ENCODE data around the gene EP300. TPM values are rescaled to one million over a fixed set of nuclear protein-coding genes. Genes with fewer than 3 reads are reported as not detected.
"Not testable (repeated sequence)": the region's sequence is repeated elsewhere in the genome, so short reads cannot be mapped to it uniquely, and the experiment has no call there.

Gene EP300
- total RNA-seq, 1 donor from 2014 or later: 89.2 TPM

DNA sequence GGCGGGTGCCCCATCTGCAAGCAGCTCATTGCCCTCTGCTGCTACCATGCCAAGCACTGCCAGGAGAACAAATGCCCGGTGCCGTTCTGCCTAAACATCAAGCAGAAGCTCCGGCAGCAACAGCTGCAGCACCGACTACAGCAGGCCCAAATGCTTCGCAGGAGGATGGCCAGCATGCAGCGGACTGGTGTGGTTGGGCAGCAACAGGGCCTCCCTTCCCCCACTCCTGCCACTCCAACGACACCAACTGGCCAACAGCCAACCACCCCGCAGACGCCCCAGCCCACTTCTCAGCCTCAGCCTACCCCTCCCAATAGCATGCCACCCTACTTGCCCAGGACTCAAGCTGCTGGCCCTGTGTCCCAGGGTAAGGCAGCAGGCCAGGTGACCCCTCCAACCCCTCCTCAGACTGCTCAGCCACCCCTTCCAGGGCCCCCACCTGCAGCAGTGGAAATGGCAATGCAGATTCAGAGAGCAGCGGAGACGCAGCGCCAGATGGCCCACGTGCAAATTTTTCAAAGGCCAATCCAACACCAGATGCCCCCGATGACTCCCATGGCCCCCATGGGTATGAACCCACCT lies 84.7 kb downstream of the EP300 start:
- Mint-ChIP-seq H3K4me3 (no peak overlapping the region), H3K27me3 (ENCODE audit: low read depth) (peaks cover 2% of the 10 kb centered on the region), H3K4me1 (no peaks in the 10 kb centered on the region), H3K27ac (ENCODE audit: unreplicated experiment) (no peak overlapping the region), H3K36me3 (ENCODE audit: low read depth) (peaks cover 26% of the 10 kb centered on the region), H3K9me3 (no peaks in the 10 kb centered on the region)
- TF ChIP-seq, protein P1, sequence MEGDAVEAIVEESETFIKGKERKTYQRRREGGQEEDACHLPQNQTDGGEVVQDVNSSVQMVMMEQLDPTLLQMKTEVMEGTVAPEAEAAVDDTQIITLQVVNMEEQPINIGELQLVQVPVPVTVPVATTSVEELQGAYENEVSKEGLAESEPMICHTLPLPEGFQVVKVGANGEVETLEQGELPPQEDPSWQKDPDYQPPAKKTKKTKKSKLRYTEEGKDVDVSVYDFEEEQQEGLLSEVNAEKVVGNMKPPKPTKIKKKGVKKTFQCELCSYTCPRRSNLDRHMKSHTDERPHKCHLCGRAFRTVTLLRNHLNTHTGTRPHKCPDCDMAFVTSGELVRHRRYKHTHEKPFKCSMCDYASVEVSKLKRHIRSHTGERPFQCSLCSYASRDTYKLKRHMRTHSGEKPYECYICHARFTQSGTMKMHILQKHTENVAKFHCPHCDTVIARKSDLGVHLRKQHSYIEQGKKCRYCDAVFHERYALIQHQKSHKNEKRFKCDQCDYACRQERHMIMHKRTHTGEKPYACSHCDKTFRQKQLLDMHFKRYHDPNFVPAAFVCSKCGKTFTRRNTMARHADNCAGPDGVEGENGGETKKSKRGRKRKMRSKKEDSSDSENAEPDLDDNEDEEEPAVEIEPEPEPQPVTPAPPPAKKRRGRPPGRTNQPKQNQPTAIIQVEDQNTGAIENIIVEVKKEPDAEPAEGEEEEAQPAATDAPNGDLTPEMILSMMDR (conservative IDR thresholded peaks at IDR 0.05): no peak
- DNase-seq (ENCODE audit: low read depth, low spot score): no peak

GRCh38 chr22:41177622-41178424 lies 85.4 kb downstream of the EP300 start:
- Mint-ChIP-seq H3K36me3 (ENCODE audit: low read depth) (peaks cover 23% of the 10 kb centered on the region), H3K27me3 (ENCODE audit: low read depth) (peaks cover 2% of the 10 kb centered on the region), H3K9me3 (no peaks in the 10 kb centered on the region), H3K27ac (ENCODE audit: unreplicated experiment) (peak overlapping the region; percentile 57), H3K4me3 (no peak overlapping the region), H3K4me1 (no peaks in the 10 kb centered on the region)
- DNase-seq (ENCODE audit: low read depth, low spot score): no peak
- TF ChIP-seq, protein P1 (conservative IDR thresholded peaks at IDR 0.05): no peak

DNA sequence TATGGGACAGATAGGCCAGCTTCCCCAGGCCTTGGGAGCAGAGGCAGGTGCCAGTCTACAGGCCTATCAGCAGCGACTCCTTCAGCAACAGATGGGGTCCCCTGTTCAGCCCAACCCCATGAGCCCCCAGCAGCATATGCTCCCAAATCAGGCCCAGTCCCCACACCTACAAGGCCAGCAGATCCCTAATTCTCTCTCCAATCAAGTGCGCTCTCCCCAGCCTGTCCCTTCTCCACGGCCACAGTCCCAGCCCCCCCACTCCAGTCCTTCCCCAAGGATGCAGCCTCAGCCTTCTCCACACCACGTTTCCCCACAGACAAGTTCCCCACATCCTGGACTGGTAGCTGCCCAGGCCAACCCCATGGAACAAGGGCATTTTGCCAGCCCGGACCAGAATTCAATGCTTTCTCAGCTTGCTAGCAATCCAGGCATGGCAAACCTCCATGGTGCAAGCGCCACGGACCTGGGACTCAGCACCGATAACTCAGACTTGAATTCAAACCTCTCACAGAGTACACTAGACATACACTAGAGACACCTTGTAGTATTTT lies 86.1 kb downstream of the EP300 start:
- Mint-ChIP-seq H3K27me3 (ENCODE audit: low read depth) (peaks cover 2% of the 10 kb centered on the region), H3K9me3 (no peaks in the 10 kb centered on the region), H3K4me1 (no peaks in the 10 kb centered on the region), H3K27ac (ENCODE audit: unreplicated experiment) (no peak overlapping the region), H3K36me3 (ENCODE audit: low read depth) (peaks cover 23% of the 10 kb centered on the region), H3K4me3 (no peak overlapping the region)
- TF ChIP-seq, protein P1 (conservative IDR thresholded peaks at IDR 0.05): no peak
- DNase-seq (ENCODE audit: low read depth, low spot score): no peak

DNA sequence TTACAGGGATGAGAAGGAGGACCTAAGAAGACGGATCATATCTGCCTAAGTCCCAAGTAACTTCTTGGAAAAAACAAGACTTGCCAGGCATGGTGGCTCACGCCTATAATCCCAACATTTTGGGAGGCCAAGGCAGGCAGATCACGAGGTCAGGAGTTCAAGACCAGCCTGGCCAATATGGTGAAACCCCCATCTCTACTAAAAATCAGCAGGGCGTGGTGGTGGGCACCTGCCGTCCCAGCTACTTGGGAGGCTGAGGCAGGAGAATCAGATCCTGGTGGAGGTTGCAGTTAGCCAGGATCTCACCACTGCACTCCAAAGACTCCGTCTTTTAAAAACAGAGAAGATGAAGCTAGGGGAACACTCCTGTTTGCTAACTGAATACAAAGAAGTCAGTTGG lies 88.0 kb downstream of the EP300 start:
- not testable (repeated sequence) for H3K4me3 Mint-ChIP-seq; H3K27ac Mint-ChIP-seq (ENCODE audit: unreplicated experiment); H3K9me3 Mint-ChIP-seq; H3K4me1 Mint-ChIP-seq; H3K27me3 Mint-ChIP-seq (ENCODE audit: low read depth); DNase-seq (ENCODE audit: low read depth, low spot score)
- H3K36me3 Mint-ChIP-seq (ENCODE audit: low read depth): peaks cover 20% of the 10 kb centered on the region

DNA sequence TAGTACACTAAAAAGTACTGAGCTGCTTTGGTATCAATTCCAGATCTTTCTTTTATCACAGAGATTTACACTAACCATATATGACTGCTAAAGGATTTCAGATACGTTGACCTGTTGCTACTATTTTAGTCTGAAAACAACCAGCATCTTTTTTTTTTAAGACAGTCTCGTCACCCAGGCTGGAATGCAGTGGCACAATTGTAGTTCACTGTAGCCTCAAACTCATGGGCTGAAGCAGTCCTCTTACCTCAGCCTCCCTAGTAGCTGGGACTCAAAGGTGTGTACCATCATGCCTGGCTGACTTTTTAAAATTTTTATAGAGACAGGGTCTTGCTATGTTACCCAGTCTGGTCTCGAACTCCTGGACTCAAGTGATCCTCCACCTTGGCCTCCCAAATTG lies 88.5 kb downstream of the EP300 start:
- Mint-ChIP-seq H3K27me3 (ENCODE audit: low read depth) (peaks cover 2% of the 10 kb centered on the region), H3K4me3 (no peak overlapping the region), H3K9me3 (no peaks in the 10 kb centered on the region), H3K36me3 (ENCODE audit: low read depth) (peaks cover 18% of the 10 kb centered on the region), H3K27ac (ENCODE audit: unreplicated experiment) (no peak overlapping the region), H3K4me1 (no peaks in the 10 kb centered on the region)
- no peak for DNase-seq (ENCODE audit: low read depth, low spot score)
- TF ChIP-seq, protein P1 (conservative IDR thresholded peaks at IDR 0.05): no peak
